Measurements from ENCODE around the gene ZNF554. TPM values are rescaled to one million over a fixed set of nuclear protein-coding genes. Genes with fewer than 3 reads are reported as not detected.

ZNF554 gene
- 1.6 and 2.9 TPM in 2 replicates for total RNA-seq

GRCh38 chr19:2819540-2820111 is at the start of gene ZNF554:
Gene ZNF554 (plus strand): TSS chr19:2819868. CDS start chr19:2820072, 204 bp downstream.

GRCh38 chr19:2782936-2783780 is 36.5 kb upstream of the ZNF554 start, which contains the start of gene SGTA:
Gene SGTA (minus strand): TSS chr19:2783273. CDS start chr19:2769068, 14,205 bp downstream.

GRCh38 chr19:2785244-2785997 is 34.2 kb upstream of the ZNF554 start, which contains the start of gene THOP1:
Gene THOP1 (plus strand): TSS chr19:2785503. CDS start chr19:2785663, 160 bp downstream.

GRCh38 chr19:2840794-2841791 is 21.4 kb downstream of the ZNF554 start, which contains the start of gene ZNF555:
Gene ZNF555 (plus strand): TSS chr19:2841475. CDS start chr19:2841573, 98 bp downstream.

GRCh38 chr19:2867025-2867991 is 47.6 kb downstream of the ZNF554 start, which contains the start of gene ZNF556:
Gene ZNF556 (plus strand): TSS chr19:2867335. CDS start chr19:2867422, 87 bp downstream.

Other genes with a start within 250 kb of the ZNF554 start
- gene GNG7, start 117.2 kb upstream of the ZNF554 start, total RNA-seq, result under 0.01 TPM in 2 replicates
- 0.78 and 3.7 TPM in 2 replicates for gene DIRAS1, start 98.5 kb upstream of the ZNF554 start, total RNA-seq
- 23.1 and 28.7 TPM in 2 replicates for gene SLC39A3, start 79.9 kb upstream of the ZNF554 start, total RNA-seq
- 47.0 and 53.6 TPM in 2 replicates for gene SGTA, start 36.6 kb upstream of the ZNF554 start, total RNA-seq
- gene THOP1, start 34.4 kb upstream of the ZNF554 start, total RNA-seq, result 117 and 131 TPM in 2 replicates
- 4.0 and 4.3 TPM in 2 replicates for gene ZNF555, start 21.6 kb downstream of the ZNF554 start, total RNA-seq
- not detected in 2 replicates for gene ZNF556, start 47.5 kb downstream of the ZNF554 start, total RNA-seq
- gene ZNF57, start 81.1 kb downstream of the ZNF554 start, total RNA-seq, result 4.4 and 5.1 TPM in 2 replicates
- 3.3 and 4.1 TPM in 2 replicates for gene ZNF77, start 125.1 kb downstream of the ZNF554 start, total RNA-seq
- gene TLE6, start 157.7 kb downstream of the ZNF554 start, total RNA-seq, result 0.73 TPM in 1 of 2 replicates, not detected in the other
- 0.39 and 1.5 TPM in 2 replicates for gene TLE2, start 209.4 kb downstream of the ZNF554 start, total RNA-seq
- 151 and 166 TPM in 2 replicates for gene TLE5, start 242.6 kb downstream of the ZNF554 start, total RNA-seq